Measurements from ENCODE around the gene RACGAP1. TPM values are rescaled to one million over a fixed set of nuclear protein-coding genes. Genes with fewer than 3 reads are reported as not detected.

RACGAP1 gene
- total RNA-seq, 4 donors from 2014 or later = 5.1 to 29.7 (median 8.5) TPM

- Histone ChIP-seq H3K4me3 (no peak overlapping the region), H3K36me3 (no peaks in the 10 kb centered on the region), H3K4me1 (peaks cover 0 to 16% (median 0%) of the 10 kb centered on the region in 4 donors), H3K27me3 (no peaks in the 10 kb centered on the region), H3K27ac (no peak overlapping the region), H3K9me3 (no peaks in the 10 kb centered on the region)
- no peak for DNase-seq
- TF ChIP-seq POLR2A (IDR thresholded peaks at IDR 0.05) (no peak), CTCF (IDR thresholded peaks at IDR 0.05) (no peak)
These were observed 24.2 kb upstream of the RACGAP1 start for GRCh38 chr12:50049254-50050118.

DNA sequence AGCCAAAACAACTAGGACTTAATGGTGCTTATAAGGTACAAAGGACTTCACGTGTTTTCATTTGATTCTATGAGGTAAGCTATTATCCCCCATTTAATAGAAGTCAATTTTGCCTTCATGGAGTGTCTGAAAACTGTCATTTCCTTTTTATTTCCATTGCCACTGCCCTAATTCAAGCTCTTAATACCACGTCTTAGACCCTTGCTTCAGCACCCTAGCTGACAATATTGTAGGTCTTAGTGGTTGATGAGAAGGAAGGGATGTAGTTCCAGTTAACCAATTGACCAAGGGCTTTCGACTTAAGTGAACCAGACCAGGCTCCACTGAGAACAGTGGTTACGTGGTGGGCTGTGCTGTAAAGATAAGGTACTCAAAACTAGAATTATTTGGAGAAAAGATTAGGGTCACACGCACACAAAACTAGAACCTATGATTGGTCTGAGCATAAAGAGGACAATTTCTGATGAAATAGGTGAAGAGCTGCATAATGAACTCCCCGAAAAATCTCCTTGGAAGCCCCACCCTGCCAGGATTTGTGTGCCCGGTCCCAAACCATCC lies 22.5 kb upstream of the RACGAP1 start:
- H3K4me1 ChIP-seq = peaks cover 0 to 16% (median 0%) of the 10 kb centered on the region in 4 donors
- H3K9me3 ChIP-seq = no peaks in the 10 kb centered on the region
- no peak for TF ChIP-seq POLR2A (IDR thresholded peaks at IDR 0.05)
- TF ChIP-seq CTCF (IDR thresholded peaks at IDR 0.05) = no peak

DNA sequence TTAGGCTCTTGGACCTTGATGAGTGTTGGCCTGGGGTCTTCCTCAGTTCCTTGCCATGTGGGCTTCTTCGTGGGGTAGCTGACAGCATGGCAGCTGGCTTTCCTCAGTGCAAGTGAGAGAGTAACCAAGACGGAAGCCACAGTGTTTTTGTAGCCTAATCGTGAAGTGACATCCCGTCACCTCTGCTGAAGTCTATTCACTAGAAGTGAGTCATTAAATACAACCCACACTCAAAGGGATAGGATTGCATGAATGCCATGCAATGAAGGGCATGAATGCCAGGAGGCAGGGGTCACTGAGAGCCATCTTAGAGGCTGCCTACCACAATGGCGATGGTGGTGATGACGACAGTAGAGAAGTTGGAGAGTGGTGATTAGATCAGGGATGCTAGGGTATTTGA lies 18.6 kb upstream of the RACGAP1 start:
- DNase-seq = peak in 1 of 3 donors; percentile 10
- Histone ChIP-seq H3K9me3 (no peaks in the 10 kb centered on the region), H3K27ac (no peak overlapping the region), H3K4me1 (no peaks in the 10 kb centered on the region), H3K4me3 (no peak overlapping the region), H3K36me3 (no peaks in the 10 kb centered on the region), H3K27me3 (no peaks in the 10 kb centered on the region)
- TF ChIP-seq CTCF (IDR thresholded peaks at IDR 0.05) (no peak), POLR2A (IDR thresholded peaks at IDR 0.05) (no peak)

More for the DNA sequence above, 22.5 kb upstream of the RACGAP1 start:
- Histone ChIP-seq H3K36me3 (no peaks in the 10 kb centered on the region), H3K27me3 (no peaks in the 10 kb centered on the region), H3K27ac (no peak overlapping the region), H3K4me3 (no peak overlapping the region)
- no peak for DNase-seq

DNA sequence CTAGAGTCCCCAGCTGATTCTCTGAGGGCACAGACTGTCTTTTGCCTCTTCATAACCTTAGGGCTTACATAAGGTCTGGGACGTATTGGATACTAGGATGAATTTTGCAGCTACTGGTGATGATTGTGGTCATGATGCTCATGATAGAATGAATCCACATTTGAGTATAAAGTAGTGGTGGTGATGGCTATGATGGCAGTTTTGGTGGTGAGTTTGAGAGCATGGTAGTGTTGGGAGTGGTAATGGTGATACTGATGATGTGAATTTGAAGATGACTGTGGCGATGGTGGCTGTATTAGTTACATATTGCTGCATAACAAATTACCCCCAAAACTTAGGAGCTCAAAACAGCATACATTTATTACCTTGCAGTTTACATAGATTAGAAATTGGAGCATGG lies 18.0 kb upstream of the RACGAP1 start:
- Histone ChIP-seq H3K36me3 (no peaks in the 10 kb centered on the region), H3K9me3 (no peaks in the 10 kb centered on the region), H3K27me3 (no peaks in the 10 kb centered on the region), H3K27ac (no peak overlapping the region), H3K4me1 (no peaks in the 10 kb centered on the region), H3K4me3 (no peak overlapping the region)
- TF ChIP-seq CTCF (IDR thresholded peaks at IDR 0.05) (no peak), POLR2A (IDR thresholded peaks at IDR 0.05) (no peak)
- DNase-seq = no peak

DNA sequence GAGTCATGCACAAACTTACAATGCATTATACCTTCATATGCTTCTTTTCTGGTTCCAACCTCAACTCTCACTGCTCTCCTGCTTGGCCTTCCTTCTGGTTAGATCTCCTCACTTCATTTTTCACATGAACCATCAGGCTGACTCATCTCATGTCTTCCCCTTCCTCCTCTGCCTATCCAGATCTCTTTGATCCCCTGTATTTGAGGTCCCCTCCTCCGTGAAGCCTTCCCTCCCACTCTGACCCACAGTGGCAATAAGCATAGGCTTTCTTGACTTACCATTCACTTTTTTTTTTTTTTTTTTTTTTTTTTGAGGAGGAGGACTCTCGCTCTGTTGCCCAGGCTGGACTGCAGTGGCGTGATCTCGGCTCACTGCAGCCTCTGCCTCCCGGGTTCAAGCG lies 17.4 kb upstream of the RACGAP1 start:
- Histone ChIP-seq H3K4me3 (no peak overlapping the region), H3K36me3 (no peaks in the 10 kb centered on the region), H3K4me1 (no peaks in the 10 kb centered on the region), H3K27ac (no peak overlapping the region), H3K9me3 (no peaks in the 10 kb centered on the region), H3K27me3 (no peaks in the 10 kb centered on the region)
- TF ChIP-seq CTCF (IDR thresholded peaks at IDR 0.05) (no peak), POLR2A (IDR thresholded peaks at IDR 0.05) (no peak)
- DNase-seq = no peak
